IMR-90 (cell line): ENCODE results near the gene CEP78. TPM values are rescaled to one million over a fixed set of nuclear protein-coding genes. Genes with fewer than 3 reads are reported as not detected.

Experiments used
- ATAC-seq: fragments of 200-7000 bp; cut with Tn5 transposase; 2 replicates; pipeline ENCODE4 v1.9.1; 2020; ENCODE audit warnings: low read depth, mild to moderate bottlenecking, moderate library complexity
- BruUV-seq: library from RNA; stranded (reverse); fragments of 400-500 nt; replicated peaks from 2 replicates; lab custom pipeline; 2021; lab: Mats Ljungman, UMichigan
- CTCF ChIA-PET: fragments of 300-600 bp; formaldehyde crosslinking; extraction: SDS; loops from one replicate; lab custom pipeline; 2021; ENCODE audit warnings: antibody characterized with exemption; lab: Yijun Ruan, JAX
- POLR2A ChIA-PET: fragments of 300-600 bp; sonication (Branson Sonifier 250); formaldehyde crosslinking; loops from one replicate; lab custom pipeline; 2022; ENCODE audit warnings: antibody characterized with exemption; ENCODE audit not compliant: unreplicated experiment; lab: Charles Lee
- DNase-seq: peaks from one replicate; pipeline ENCODE4 v3.0.0; 2013
- H2AFZ ChIP-seq: replicated peaks from 2 replicates; pipeline ENCODE3; 2013; ENCODE audit warnings: low read length, mild to moderate bottlenecking; ENCODE audit not compliant: poor library complexity
- H2AK5ac ChIP-seq: 2 replicates; pipeline ENCODE4 v1.6.1; 2013; ENCODE audit warnings: low read depth, low read length, inconsistent platforms
- H2AK9ac ChIP-seq: replicated peaks from 2 replicates; pipeline ENCODE3; 2013; ENCODE audit warnings: mild to moderate bottlenecking, low read depth, low read length, moderate library complexity; ENCODE audit not compliant: poor library complexity
- H2BK120ac ChIP-seq: 2 replicates; pipeline ENCODE4 v1.6.1; 2013; ENCODE audit warnings: low read depth, low read length, inconsistent platforms
- H2BK15ac ChIP-seq: 3 replicates; pipeline ENCODE4 v1.6.1; 2013; ENCODE audit warnings: low read depth, low read length, inconsistent platforms
- H2BK20ac ChIP-seq: 2 replicates; pipeline ENCODE4 v1.6.1; 2013; ENCODE audit warnings: low read depth, mild to moderate bottlenecking, inconsistent platforms, low read length, moderate library complexity
- H2BK5ac ChIP-seq: 2 replicates; pipeline ENCODE4 v1.6.1; 2013; ENCODE audit warnings: mild to moderate bottlenecking, low read depth, low read length, inconsistent platforms; ENCODE audit not compliant: poor library complexity, severe bottlenecking
- H3K14ac ChIP-seq: replicated peaks from 2 replicates; pipeline ENCODE4 v1.6.1; 2013; ENCODE audit warnings: low read depth, low read length, inconsistent platforms
- H3K18ac ChIP-seq: 2 replicates; pipeline ENCODE4 v1.6.1; 2013; ENCODE audit warnings: low read depth, low read length, control low read depth
- H3K23ac ChIP-seq: 2 replicates; pipeline ENCODE4 v1.6.1; 2013; ENCODE audit warnings: low read depth, low read length, inconsistent platforms
- H3K27ac ChIP-seq: 2 replicates; pipeline ENCODE4 v1.5.1; 2013; ENCODE audit warnings: mild to moderate bottlenecking, control low read depth, low read length; ENCODE audit not compliant: insufficient read depth
- H3K27me3 ChIP-seq: 2 replicates; pipeline ENCODE4 v1.6.1; 2013; ENCODE audit warnings: low read length; ENCODE audit not compliant: control insufficient read depth, insufficient read depth
- H3K36me3 ChIP-seq: 2 replicates; pipeline ENCODE4 v1.6.1; 2013; ENCODE audit warnings: low read length, mixed read lengths; ENCODE audit not compliant: control insufficient read depth, insufficient read depth
- H3K4ac ChIP-seq: 2 replicates; pipeline ENCODE4 v1.6.1; 2013; ENCODE audit warnings: low read depth, low read length, inconsistent platforms
- H3K4me1 ChIP-seq: 2 replicates; pipeline ENCODE4 v1.6.1; 2013; ENCODE audit warnings: low read length, mixed read lengths; ENCODE audit not compliant: control insufficient read depth, insufficient read depth
- H3K4me2 ChIP-seq: 2 replicates; pipeline ENCODE4 v1.6.1; 2013; ENCODE audit warnings: low read depth, mild to moderate bottlenecking, control low read depth, low read length, moderate library complexity
- H3K4me3 ChIP-seq: 2 replicates; pipeline ENCODE4 v1.5.1; 2013; ENCODE audit warnings: low read depth, mild to moderate bottlenecking, control low read depth, low read length, moderate library complexity; ENCODE audit not compliant: insufficient read depth
- H3K56ac ChIP-seq: 2 replicates; pipeline ENCODE4 v1.6.1; 2013; ENCODE audit warnings: low read length, inconsistent platforms; ENCODE audit not compliant: insufficient read depth; ENCODE audit errors: extremely low read depth
- H3K79me1 ChIP-seq, 2 experiments: 2 replicates each; pipeline ENCODE4 v1.6.1; 2013; ENCODE audit warnings: low read length in 2 of 2, inconsistent platforms in 1 of 2, low read depth in 1 of 2
- H3K9ac ChIP-seq: 2 replicates; pipeline ENCODE4 v1.6.1; 2013; ENCODE audit warnings: low read depth, low read length, control low read depth
- H3K9me1 ChIP-seq: 2 replicates; pipeline ENCODE4 v1.6.1; 2013; ENCODE audit warnings: low read length, inconsistent platforms; ENCODE audit not compliant: insufficient read depth
- H3K9me3 ChIP-seq: 2 replicates; pipeline ENCODE4 v1.6.1; 2013; ENCODE audit warnings: low read length; ENCODE audit not compliant: control insufficient read depth, insufficient read depth
- H4K20me1 ChIP-seq: 2 replicates; pipeline ENCODE4 v1.6.1; 2013; ENCODE audit warnings: low read length, inconsistent platforms; ENCODE audit not compliant: insufficient read depth
- H4K5ac ChIP-seq: 2 replicates; pipeline ENCODE4 v1.6.1; 2013; ENCODE audit warnings: mild to moderate bottlenecking, low read depth, low read length, control low read depth
- H4K8ac ChIP-seq, 2 experiments: 2 replicates each; pipeline ENCODE4 v1.6.1; 2013; ENCODE audit warnings: low read depth in 2 of 2, low read length in 2 of 2, control low read depth in 1 of 2, inconsistent platforms in 1 of 2
- H4K91ac ChIP-seq: 2 replicates; pipeline ENCODE4 v1.6.1; 2013; ENCODE audit warnings: low read depth, low read length, inconsistent platforms; ENCODE audit not compliant: insufficient read depth
- CHD1 ChIP-seq: IDR thresholded peaks from 2 replicates; pipeline ENCODE4 v1.6.1; 2012; ENCODE audit warnings: low read depth, low read length, improper control_type of control experiment
- CTCF ChIP-seq: conservative IDR thresholded peaks from 2 replicates; pipeline ENCODE4 v1.5.1; 2012; ENCODE audit warnings: mild to moderate bottlenecking, low read depth, low read length, improper control_type of control experiment
- FOS ChIP-seq: fragments of 150-350 bp; IDR thresholded peaks from 2 replicates; pipeline ENCODE4 v1.6.1; 2016; ENCODE audit warnings: low read depth, low read length
- MAZ ChIP-seq: IDR thresholded peaks from 2 replicates; pipeline ENCODE4 v1.6.1; 2012; ENCODE audit warnings: low read depth, mild to moderate bottlenecking, low read length, improper control_type of control experiment, moderate library complexity, borderline replicate concordance
- NFE2L2 ChIP-seq: fragments of 150-350 bp; IDR thresholded peaks from 2 replicates; pipeline ENCODE4 v1.6.1; 2016; ENCODE audit warnings: low read depth, mild to moderate bottlenecking, low read length
- POLR2A ChIP-seq: IDR thresholded peaks from 2 replicates; pipeline ENCODE4 v1.6.1; 2012; ENCODE audit warnings: mild to moderate bottlenecking, low read depth, low read length
- RFX5 ChIP-seq: IDR thresholded peaks from 2 replicates; pipeline ENCODE4 v1.8.0; 2012; ENCODE audit warnings: low read depth, mild to moderate bottlenecking, low read length, moderate library complexity
- SMC3 ChIP-seq: fragments of 150-350 bp; IDR thresholded peaks from 2 replicates; pipeline ENCODE4 v1.6.1; 2016; ENCODE audit warnings: low read depth, mild to moderate bottlenecking, antibody characterized with exemption, low read length, moderate library complexity
- WGBS, 2 experiments: methylation state at CpG; one replicate each; pipeline versions ENCODE4 v1.1.5 to v1.1.7; 2013; ENCODE audit warnings: missing lambda C conversion rate in 2 of 2; ENCODE audit not compliant: insufficient read length in 1 of 2; ENCODE audit errors: extremely low coverage in 2 of 2; 5-methylcytosine and 5-hydroxymethylcytosine counted together
- dilution Hi-C: fragments of 300-500 bp; cut with HindIII; formaldehyde crosslinking; loops from one replicate; pipeline ENCODE4 v1.14.3; 2018; ENCODE audit warnings: low sequenced_read_pairs; ENCODE audit not compliant: unreplicated experiment
- in situ Hi-C: fragments of 300-500 bp; cut with MboI; formaldehyde crosslinking; loops from 3 replicates; pipeline ENCODE4 v1.14.3; 2019; ENCODE audit warnings: low sequenced_read_pairs, inconsistent platforms, mixed read lengths
- intact Hi-C: fragments of 100-400 bp; cut with micrococcal nuclease; formaldehyde crosslinking; loops from 2 replicates; pipeline ENCODE4 v1.10.0; 2022
- polyA plus RNA-seq, 3 experiments: library from polyadenylated mRNA; depleted of rRNA; stranded (reverse); fragments of >200 nt; gene quantifications; 2 replicates each; pipeline ENCODE4 v1.2.3, GENCODE V29; 2012; ENCODE audit warnings: low replicate concordance in 1 of 3
- total RNA-seq: library from RNA; depleted of rRNA; stranded (reverse); fragments of >200 nt; gene quantifications from 2 replicates; pipeline ENCODE4 v1.2.3, GENCODE V29; 2012
- TF ChIP-seq, protein P1 (sequence below): fragments of 150-350 bp; IDR thresholded peaks from 2 replicates; pipeline ENCODE4 v1.6.1; 2016; ENCODE audit warnings: low read depth, mild to moderate bottlenecking, low read length, moderate library complexity, borderline replicate concordance

CEP78 gene
- total and polyA plus RNA-seq, 2 of the 4 experiments (the other 2 are of a cell fraction): 9.2 to 18.3 TPM

- Histone ChIP-seq H4K91ac (no peak overlapping the region), H4K5ac (no peak overlapping the region), H3K79me1 (peaks cover 6 to 16% of the 10 kb centered on the region in 2 experiments; a peak in 2 of 4 replicates), H3K9me3 (no peaks in the 10 kb centered on the region), H2BK15ac (no peak overlapping the region), H3K56ac (no peak overlapping the region), H2BK120ac (no peak overlapping the region), H3K36me3 (no peaks in the 10 kb centered on the region), H3K27ac (no peak overlapping the region), H3K4me3 (0 out of 2 replicates have a peak overlapping the region, but pooled peaks have one; percentile 90), H4K20me1 (no peaks in the 10 kb centered on the region), H2BK20ac (no peak overlapping the region), H3K9me1 (no peaks in the 10 kb centered on the region), H3K14ac (no peak overlapping the region), H3K4me2 (peak overlapping the region; percentile 81), H2AK9ac (no peak overlapping the region), H3K4me1 (peaks cover 5% of the 10 kb centered on the region; the same call in 1 of the 2 replicates), H2BK5ac (no peak overlapping the region), H3K23ac (no peak overlapping the region), H2AK5ac (no peak overlapping the region), H3K27me3 (no peaks in the 10 kb centered on the region), H3K9ac (no peak overlapping the region), H3K18ac (no peak overlapping the region), H2AFZ (no peak overlapping the region), H4K8ac (no peak overlapping the region; a peak in 1 of 4 replicates), H3K4ac (no peak overlapping the region)
- intact Hi-C loops (loop anchor here (10.0 kb wide), 3 partner anchors 90 to 780 kb away; no protein-coding TSS in a partner anchor), dilution Hi-C loops (no loop called here), in situ Hi-C loops (no loop called here)
- DNase-seq (peak; percentile 39), ATAC-seq (peak; percentile 8; the same call in 1 of the 2 replicates)
- POLR2A ChIA-PET: no interaction called here
- WGBS, 2 experiments: no CpG with 5 or more reads among the region's 7 CpGs
- TF ChIP-seq FOS (no peak), SMC3 (no peak), CTCF (no peak), MAZ (no peak), RFX5 (no peak), POLR2A (no peak), CHD1 (no peak), NFE2L2 (no peak)
- TF ChIP-seq, protein P1, sequence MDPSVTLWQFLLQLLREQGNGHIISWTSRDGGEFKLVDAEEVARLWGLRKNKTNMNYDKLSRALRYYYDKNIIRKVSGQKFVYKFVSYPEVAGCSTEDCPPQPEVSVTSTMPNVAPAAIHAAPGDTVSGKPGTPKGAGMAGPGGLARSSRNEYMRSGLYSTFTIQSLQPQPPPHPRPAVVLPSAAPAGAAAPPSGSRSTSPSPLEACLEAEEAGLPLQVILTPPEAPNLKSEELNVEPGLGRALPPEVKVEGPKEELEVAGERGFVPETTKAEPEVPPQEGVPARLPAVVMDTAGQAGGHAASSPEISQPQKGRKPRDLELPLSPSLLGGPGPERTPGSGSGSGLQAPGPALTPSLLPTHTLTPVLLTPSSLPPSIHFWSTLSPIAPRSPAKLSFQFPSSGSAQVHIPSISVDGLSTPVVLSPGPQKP: no peak
- BruUV-seq: no TSS peak
- CTCF ChIA-PET: no interaction called here
Measured at GRCh38 chr9:78234810-78235209, 1.1 kb upstream of the CEP78 start.
